ENCODE results near the gene PTPN7. TPM values are rescaled to one million over a fixed set of nuclear protein-coding genes. Genes with fewer than 3 reads are reported as not detected.

The PTPN7 gene
- total and polyA plus RNA-seq, 2 of the 13 experiments (the other 11 are each of a cell fraction or from before 2014, with no cell fraction given), result not detected

DNA sequence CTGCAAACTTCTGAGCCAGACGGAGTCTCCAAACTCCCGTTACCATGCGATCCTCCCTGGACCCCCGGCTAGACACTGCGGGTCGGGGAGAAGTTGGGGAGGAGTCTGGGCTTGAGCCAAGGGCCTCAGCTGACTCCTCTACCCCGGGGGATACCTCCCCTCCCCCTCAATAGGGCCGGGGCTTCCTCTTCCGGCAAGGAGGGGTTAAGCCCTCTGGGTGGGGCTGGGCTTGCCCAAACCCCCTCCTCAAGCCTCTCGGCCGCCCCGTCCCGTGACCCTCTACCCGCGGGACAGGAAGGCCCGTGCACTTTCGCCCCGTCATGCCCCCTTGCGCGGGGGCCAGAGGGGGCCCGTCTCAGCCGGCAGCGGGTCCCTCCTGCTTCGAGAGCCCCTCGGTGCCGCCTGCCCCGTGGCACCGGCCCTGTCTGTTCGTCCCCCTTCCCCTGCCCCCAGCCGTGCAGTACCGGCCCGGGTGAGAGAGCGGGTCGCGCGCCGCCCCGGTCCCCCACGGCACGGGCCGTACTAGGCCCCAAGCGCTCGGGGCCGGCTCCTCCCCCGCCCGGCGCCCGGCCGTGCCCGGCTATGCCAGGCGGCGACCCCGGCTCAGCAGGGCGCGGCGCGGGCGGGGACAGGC, 16.5 kb downstream of the PTPN7 start:
- no TSS peak for BruUV-seq (replicated peaks)
- intact Hi-C loops (cut with micrococcal nuclease; ENCODE audit: unreplicated experiment), result no loop called here
- TF ChIP-seq ZNF382 (CRISPR knock-in tag; IDR thresholded peaks at IDR 0.05; ENCODE audit: borderline replicate concordance), result no peak
- TF ChIP-seq, protein P1, sequence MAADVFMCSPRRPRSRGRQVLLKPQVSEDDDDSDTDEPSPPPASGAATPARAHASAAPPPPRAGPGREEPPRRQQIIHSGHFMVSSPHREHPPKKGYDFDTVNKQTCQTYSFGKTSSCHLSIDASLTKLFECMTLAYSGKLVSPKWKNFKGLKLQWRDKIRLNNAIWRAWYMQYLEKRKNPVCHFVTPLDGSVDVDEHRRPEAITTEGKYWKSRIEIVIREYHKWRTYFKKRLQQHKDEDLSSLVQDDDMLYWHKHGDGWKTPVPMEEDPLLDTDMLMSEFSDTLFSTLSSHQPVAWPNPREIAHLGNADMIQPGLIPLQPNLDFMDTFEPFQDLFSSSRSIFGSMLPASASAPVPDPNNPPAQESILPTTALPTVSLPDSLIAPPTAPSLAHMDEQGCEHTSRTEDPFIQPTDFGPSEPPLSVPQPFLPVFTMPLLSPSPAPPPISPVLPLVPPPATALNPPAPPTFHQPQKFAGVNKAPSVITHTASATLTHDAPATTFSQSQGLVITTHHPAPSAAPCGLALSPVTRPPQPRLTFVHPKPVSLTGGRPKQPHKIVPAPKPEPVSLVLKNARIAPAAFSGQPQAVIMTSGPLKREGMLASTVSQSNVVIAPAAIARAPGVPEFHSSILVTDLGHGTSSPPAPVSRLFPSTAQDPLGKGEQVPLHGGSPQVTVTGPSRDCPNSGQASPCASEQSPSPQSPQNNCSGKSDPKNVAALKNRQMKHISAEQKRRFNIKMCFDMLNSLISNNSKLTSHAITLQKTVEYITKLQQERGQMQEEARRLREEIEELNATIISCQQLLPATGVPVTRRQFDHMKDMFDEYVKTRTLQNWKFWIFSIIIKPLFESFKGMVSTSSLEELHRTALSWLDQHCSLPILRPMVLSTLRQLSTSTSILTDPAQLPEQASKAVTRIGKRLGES (CRISPR knock-in tag; IDR thresholded peaks at IDR 0.05; ENCODE audit: borderline replicate concordance), result no peak
- no peak for TF ChIP-seq KLF12 (CRISPR knock-in tag; IDR thresholded peaks at IDR 0.05; ENCODE audit: borderline replicate concordance)
- TF ChIP-seq, protein P2, sequence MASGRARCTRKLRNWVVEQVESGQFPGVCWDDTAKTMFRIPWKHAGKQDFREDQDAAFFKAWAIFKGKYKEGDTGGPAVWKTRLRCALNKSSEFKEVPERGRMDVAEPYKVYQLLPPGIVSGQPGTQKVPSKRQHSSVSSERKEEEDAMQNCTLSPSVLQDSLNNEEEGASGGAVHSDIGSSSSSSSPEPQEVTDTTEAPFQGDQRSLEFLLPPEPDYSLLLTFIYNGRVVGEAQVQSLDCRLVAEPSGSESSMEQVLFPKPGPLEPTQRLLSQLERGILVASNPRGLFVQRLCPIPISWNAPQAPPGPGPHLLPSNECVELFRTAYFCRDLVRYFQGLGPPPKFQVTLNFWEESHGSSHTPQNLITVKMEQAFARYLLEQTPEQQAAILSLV (CRISPR knock-in tag; IDR thresholded peaks at IDR 0.05; ENCODE audit: borderline replicate concordance), result no peak
- TF ChIP-seq, protein P3, sequence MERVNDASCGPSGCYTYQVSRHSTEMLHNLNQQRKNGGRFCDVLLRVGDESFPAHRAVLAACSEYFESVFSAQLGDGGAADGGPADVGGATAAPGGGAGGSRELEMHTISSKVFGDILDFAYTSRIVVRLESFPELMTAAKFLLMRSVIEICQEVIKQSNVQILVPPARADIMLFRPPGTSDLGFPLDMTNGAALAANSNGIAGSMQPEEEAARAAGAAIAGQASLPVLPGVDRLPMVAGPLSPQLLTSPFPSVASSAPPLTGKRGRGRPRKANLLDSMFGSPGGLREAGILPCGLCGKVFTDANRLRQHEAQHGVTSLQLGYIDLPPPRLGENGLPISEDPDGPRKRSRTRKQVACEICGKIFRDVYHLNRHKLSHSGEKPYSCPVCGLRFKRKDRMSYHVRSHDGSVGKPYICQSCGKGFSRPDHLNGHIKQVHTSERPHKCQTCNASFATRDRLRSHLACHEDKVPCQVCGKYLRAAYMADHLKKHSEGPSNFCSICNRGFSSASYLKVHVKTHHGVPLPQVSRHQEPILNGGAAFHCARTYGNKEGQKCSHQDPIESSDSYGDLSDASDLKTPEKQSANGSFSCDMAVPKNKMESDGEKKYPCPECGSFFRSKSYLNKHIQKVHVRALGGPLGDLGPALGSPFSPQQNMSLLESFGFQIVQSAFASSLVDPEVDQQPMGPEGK (CRISPR knock-in tag; IDR thresholded peaks at IDR 0.05), result peak; percentile 54
- TF ChIP-seq HIVEP1 (CRISPR knock-in tag; IDR thresholded peaks at IDR 0.05), result 0 out of 2 replicates have a peak, but pooled peaks have one; percentile 28
- no peak for TF ChIP-seq GZF1 (CRISPR knock-in tag; IDR thresholded peaks at IDR 0.05)
- TF ChIP-seq SRSF1 (optimal IDR thresholded peaks at IDR 0.05; ENCODE audit: low read depth, low read length), result peak; percentile 34
- TF ChIP-seq, protein P4, sequence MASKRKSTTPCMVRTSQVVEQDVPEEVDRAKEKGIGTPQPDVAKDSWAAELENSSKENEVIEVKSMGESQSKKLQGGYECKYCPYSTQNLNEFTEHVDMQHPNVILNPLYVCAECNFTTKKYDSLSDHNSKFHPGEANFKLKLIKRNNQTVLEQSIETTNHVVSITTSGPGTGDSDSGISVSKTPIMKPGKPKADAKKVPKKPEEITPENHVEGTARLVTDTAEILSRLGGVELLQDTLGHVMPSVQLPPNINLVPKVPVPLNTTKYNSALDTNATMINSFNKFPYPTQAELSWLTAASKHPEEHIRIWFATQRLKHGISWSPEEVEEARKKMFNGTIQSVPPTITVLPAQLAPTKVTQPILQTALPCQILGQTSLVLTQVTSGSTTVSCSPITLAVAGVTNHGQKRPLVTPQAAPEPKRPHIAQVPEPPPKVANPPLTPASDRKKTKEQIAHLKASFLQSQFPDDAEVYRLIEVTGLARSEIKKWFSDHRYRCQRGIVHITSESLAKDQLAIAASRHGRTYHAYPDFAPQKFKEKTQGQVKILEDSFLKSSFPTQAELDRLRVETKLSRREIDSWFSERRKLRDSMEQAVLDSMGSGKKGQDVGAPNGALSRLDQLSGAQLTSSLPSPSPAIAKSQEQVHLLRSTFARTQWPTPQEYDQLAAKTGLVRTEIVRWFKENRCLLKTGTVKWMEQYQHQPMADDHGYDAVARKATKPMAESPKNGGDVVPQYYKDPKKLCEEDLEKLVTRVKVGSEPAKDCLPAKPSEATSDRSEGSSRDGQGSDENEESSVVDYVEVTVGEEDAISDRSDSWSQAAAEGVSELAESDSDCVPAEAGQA (IDR thresholded peaks at IDR 0.05; ENCODE audit: low read depth), result no peak
- TF ChIP-seq, protein P4 (CRISPR knock-in tag; IDR thresholded peaks at IDR 0.05; ENCODE audit: borderline replicate concordance), result no peak
- TF ChIP-seq HNRNPH1 (optimal IDR thresholded peaks at IDR 0.05; ENCODE audit: low read depth, low read length), result no peak

More for the DNA sequence above, 16.5 kb downstream of the PTPN7 start:
- in situ Hi-C loops (cut with HindIII; ENCODE audit: extremely low pct_ligation_motif_present, low pct_unique_long_range_greater_than_20kb), result no loop called here
- H3K4me2 ChIP-seq (ENCODE audit: low read depth, low read length), result peak overlapping the region; percentile 85
- ATAC-seq (peak; percentile 21), DNase-seq (ENCODE audit: low spot score) (no peak), FAIRE-seq (no peak)
- 0% methylated on average over 6 of the region's 58 CpGs for WGBS (ENCODE audit: low lambda C conversion rate)
- no peaks in the 10 kb centered on the region for H3K9me3 ChIP-seq (ENCODE audit: low read length)
- peaks cover 8% of the 10 kb centered on the region; the same call in 1 of the 2 replicates for H4K20me1 ChIP-seq (ENCODE audit: insufficient read depth, low read length)
- H3K27ac ChIP-seq (ENCODE audit: extremely low read length, insufficient read depth, low read length), result no peak overlapping the region
- peak overlapping the region; percentile 65 to 80 (median 68) for H3K4me3 ChIP-seq (replicated peaks in 1 of 3; ENCODE audit: insufficient read depth in 1 of 3, low read depth in 2 of 3, low read length in 3 of 3)
- H3K79me2 ChIP-seq (ENCODE audit: insufficient read depth, low read length), result no peaks in the 10 kb centered on the region
- peak overlapping the region; percentile 58; the same call in 1 of the 2 replicates for H3K9ac ChIP-seq (ENCODE audit: insufficient read depth, low read depth, low read length)
- peaks cover 0 to 43% of the 10 kb centered on the region in 2 experiments; a peak in 4 of 5 replicates for H3K27me3 ChIP-seq (ENCODE audit: control insufficient read depth in 1 of 2, insufficient read depth in 2 of 2, low read length in 2 of 2)
- ChIA-PET CTCF (ENCODE audit: low intra/inter-chr PET ratio, low total read pairs) (no interaction called here), POLR2A (interaction anchor here (1.3 to 2.6 kb wide), 4 partner anchors 46 to 133 kb away, joined by 3 to 11 read pairs (median 6); partner anchors contain the start of gene ELF3)
- H2AFZ ChIP-seq (ENCODE audit: low read length), result no peak overlapping the region
- peaks cover 28% of the 10 kb centered on the region for H3K4me1 ChIP-seq (ENCODE audit: insufficient read depth, low read length)
- H3K36me3 ChIP-seq (replicated peaks in 1 of 2; ENCODE audit: control insufficient read depth in 1 of 2, insufficient read depth in 2 of 2, low read length in 2 of 2), result no peaks in the 10 kb centered on the region
